ENCODE measurements around the gene PLSCR2. TPM values are rescaled to one million over a fixed set of nuclear protein-coding genes. Genes with fewer than 3 reads are reported as not detected.

Gene PLSCR2
- total RNA-seq, 2 experiments from 2014 or later: not detected

DNA sequence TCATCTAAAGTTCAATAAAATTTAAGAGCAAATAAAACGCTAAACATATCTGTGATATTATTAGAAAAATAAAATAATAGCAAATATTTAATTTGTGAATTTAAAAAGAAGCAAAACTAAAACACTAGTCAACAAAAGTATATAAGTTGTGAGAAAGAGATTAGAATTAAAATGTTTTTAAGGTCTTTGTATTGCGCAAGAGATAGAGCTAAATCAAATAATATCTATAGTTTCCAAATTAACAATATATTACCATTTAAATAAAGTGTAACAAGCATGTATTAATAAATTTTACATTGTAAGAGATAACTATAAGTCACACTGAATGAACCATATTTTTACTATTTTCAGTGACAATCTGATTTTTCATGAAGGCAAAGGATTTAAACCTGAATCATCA lies 74.2 kb downstream of the PLSCR2 start:
- POLR2A ChIA-PET: no interaction called here
- intact Hi-C loops (cut with micrococcal nuclease): no loop called here
- Mint-ChIP-seq H3K4me1 (ENCODE audit: low read depth) (peaks cover 3% of the 10 kb centered on the region), H3K36me3 (no peaks in the 10 kb centered on the region), H3K4me3 (no peak overlapping the region), H3K27ac (no peak overlapping the region), H3K27me3 (peaks cover 4% of the 10 kb centered on the region), H3K9me3 (no peaks in the 10 kb centered on the region)
- CTCF ChIA-PET: no interaction called here
- no peak for DNase-seq

DNA sequence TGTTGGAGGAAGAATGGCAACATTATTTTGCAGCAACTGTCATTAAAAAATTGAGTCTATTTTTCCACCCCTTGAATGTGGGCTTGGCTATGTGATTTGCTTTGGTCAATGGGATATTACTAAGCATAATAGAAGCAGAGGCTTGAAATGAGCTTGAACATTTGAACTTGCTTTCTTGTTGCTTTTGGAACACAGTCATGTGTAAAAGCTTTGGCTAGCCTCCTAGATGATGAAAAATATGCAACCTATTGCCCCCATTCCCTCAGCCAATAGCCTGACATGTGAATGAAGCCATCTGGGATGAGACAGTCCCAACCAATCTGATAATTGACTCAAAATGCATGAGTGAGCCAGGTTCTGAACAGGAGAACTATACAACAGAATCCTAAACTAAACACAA lies 78.4 kb downstream of the PLSCR2 start:
- Mint-ChIP-seq H3K27ac (no peak overlapping the region), H3K36me3 (no peaks in the 10 kb centered on the region), H3K27me3 (no peaks in the 10 kb centered on the region), H3K9me3 (no peaks in the 10 kb centered on the region), H3K4me3 (no peak overlapping the region), H3K4me1 (ENCODE audit: low read depth) (no peaks in the 10 kb centered on the region)
- intact Hi-C loops (cut with micrococcal nuclease): no loop called here
- ChIA-PET POLR2A (no interaction called here), CTCF (no interaction called here)
- DNase-seq: no peak

DNA sequence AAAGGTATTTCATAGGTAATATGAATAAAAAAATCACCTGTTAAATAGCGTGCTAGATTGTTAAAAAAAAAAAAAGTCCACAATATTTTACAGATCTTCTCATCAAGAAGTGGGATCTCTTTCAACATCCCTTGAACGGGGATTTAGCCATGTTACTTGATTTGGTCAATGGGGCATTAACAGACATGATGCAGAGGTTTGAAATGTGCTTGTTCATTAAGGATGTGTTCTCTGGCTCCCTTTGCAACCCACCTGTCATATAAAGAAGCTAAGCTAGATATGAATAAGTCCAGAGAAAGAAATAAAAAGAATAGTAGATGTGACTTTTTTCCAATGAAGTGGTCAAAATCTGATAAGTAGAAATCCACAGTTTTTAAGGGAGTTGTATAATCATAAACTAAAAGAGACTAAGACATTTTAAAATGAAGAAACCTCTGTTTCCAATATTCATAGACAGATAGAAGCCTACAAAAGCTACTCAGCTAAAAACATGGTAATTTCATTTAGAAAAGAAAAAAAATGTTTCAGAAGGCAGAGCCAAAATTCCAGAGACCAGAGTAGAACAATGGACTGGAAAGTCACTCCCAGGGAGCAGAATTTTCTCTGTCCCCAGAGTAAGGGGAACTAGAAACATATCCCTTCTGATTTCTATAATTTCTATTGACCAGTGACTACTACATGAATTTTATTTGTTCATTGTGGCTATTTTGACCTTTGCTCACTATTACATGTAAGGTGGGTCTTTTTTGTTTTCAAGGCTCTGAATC lies 79.2 kb downstream of the PLSCR2 start:
- no peaks in the 10 kb centered on the region for H3K4me1 Mint-ChIP-seq (ENCODE audit: low read depth)
- H3K27ac Mint-ChIP-seq: no peak overlapping the region
- POLR2A ChIA-PET: no interaction called here
- no peaks in the 10 kb centered on the region for H3K27me3 Mint-ChIP-seq
- H3K36me3 Mint-ChIP-seq: no peaks in the 10 kb centered on the region
- no peak overlapping the region for H3K4me3 Mint-ChIP-seq
- DNase-seq: no peak
- CTCF ChIA-PET: no interaction called here
- H3K9me3 Mint-ChIP-seq: no peaks in the 10 kb centered on the region
- intact Hi-C loops (cut with micrococcal nuclease): no loop called here

DNA sequence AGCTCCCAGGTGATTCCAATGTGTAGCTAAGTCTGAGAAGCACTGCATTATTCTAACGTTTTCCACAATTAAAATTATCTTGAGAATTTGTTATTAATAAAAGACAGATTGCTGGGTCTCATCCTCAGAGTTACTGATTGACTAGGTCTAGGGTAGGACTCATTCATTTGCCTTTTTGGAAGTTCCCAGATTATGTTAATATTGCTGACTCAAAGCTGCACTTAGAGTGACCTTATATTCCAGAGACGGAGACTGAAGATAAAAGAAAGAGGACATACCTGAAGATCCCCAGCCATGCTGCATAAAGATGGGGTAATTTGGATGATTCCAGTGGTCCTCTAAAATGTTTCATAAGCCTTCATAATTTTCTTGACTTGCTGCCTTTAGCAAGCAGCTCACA lies 81.8 kb downstream of the PLSCR2 start:
- no peaks in the 10 kb centered on the region for H3K36me3 Mint-ChIP-seq
- CTCF ChIA-PET: no interaction called here
- no peaks in the 10 kb centered on the region for H3K9me3 Mint-ChIP-seq
- H3K27ac Mint-ChIP-seq: no peak overlapping the region
- no peaks in the 10 kb centered on the region for H3K27me3 Mint-ChIP-seq
- no peaks in the 10 kb centered on the region for H3K4me1 Mint-ChIP-seq (ENCODE audit: low read depth)
- no peak for DNase-seq
- intact Hi-C loops (cut with micrococcal nuclease): no loop called here
- POLR2A ChIA-PET: no interaction called here
- no peak overlapping the region for H3K4me3 Mint-ChIP-seq

DNA sequence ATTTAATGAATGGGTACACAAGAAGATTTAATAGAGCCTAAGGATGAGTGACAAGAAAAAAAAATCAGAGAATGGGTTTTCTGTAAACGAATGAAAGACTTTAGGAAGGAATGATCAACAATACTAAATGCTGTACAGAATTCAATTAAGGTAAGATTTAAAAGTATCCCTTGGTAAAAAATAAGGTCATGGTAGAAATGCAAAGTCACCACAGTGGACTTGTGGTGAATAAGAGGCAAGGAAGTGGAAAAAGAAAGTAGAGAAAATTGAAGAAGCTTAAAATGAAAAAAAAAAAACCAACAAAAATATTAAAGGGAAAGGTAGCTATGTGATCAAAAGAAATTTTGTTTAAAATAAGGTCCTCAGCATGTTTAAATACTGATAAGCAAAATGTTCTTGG lies 82.4 kb downstream of the PLSCR2 start:
- Mint-ChIP-seq H3K4me1 (ENCODE audit: low read depth) (no peaks in the 10 kb centered on the region), H3K9me3 (no peaks in the 10 kb centered on the region), H3K27me3 (no peaks in the 10 kb centered on the region), H3K4me3 (no peak overlapping the region), H3K27ac (no peak overlapping the region), H3K36me3 (no peaks in the 10 kb centered on the region)
- CTCF ChIA-PET: no interaction called here
- no peak for DNase-seq
- POLR2A ChIA-PET: no interaction called here
- intact Hi-C loops (cut with micrococcal nuclease): no loop called here

DNA sequence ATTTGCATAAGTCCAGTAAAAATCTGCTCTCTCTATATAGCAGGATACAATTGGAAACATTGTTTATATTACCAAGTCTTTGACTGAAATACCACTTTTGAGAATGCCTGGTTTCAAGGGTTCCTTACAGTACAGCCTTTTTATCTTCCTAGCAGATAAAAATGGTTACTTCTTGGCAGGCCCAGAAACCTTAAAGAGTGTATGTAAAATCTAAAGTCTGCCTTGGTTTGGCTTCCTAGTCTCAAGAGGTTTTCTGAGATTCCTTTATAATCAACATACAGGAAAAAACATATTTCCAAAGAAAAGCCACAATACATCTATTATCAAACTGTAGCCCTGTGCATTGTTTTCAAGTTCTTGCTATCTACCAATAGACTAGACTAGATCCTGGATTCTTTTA lies 84.6 kb downstream of the PLSCR2 start:
- H3K9me3 Mint-ChIP-seq: no peaks in the 10 kb centered on the region
- H3K4me1 Mint-ChIP-seq (ENCODE audit: low read depth): no peaks in the 10 kb centered on the region
- no peaks in the 10 kb centered on the region for H3K27me3 Mint-ChIP-seq
- intact Hi-C loops (cut with micrococcal nuclease): no loop called here
- H3K36me3 Mint-ChIP-seq: no peaks in the 10 kb centered on the region
- no peak overlapping the region for H3K4me3 Mint-ChIP-seq
- H3K27ac Mint-ChIP-seq: no peak overlapping the region
- CTCF ChIA-PET: no interaction called here
- POLR2A ChIA-PET: no interaction called here
- no peak for DNase-seq

Other genes starting within 250 kb of the PLSCR2 start
- gene PLSCR4, start 218.5 kb downstream of the PLSCR2 start, total RNA-seq: not detected
- 10 to 100 TPM; 65.8 to 69.0 TPM for gene PLSCR1, start 75.0 kb upstream of the PLSCR2 start, total RNA-seq
- not detected for gene PLSCR5, start 135.8 kb upstream of the PLSCR2 start, total RNA-seq